K562 (cell line): ENCODE measurements around the gene TTBK2.
"Not testable (repeated sequence)": the region's sequence is repeated elsewhere in the genome, so short reads cannot be mapped to it uniquely, and the experiment has no call there.

Source experiments
- BCOR ChIP-seq: fragments of 450-650 bp; IDR thresholded peaks from 2 replicates; pipeline ENCODE4 v1.6.1; 2016
- CTCF ChIP-seq, 3 experiments: IDR thresholded peaks in 2 of 3; conservative IDR thresholded peaks in 1 of 3; 2 replicates each; pipeline ENCODE4 v1.5.1; 2011 to 2012; ENCODE audit warnings: low read length in 3 of 3, mild to moderate bottlenecking in 3 of 3, control low read depth in 2 of 3, improper control_type of control experiment in 1 of 3, inconsistent platforms in 1 of 3, low read depth in 1 of 3, mixed read lengths in 1 of 3, moderate library complexity in 1 of 3; ENCODE audit not compliant: insufficient read depth in 2 of 3
- KDM4B ChIP-seq, 2 experiments: fragments of 450-650 bp in 1 of 2; sonication (generic) in 1 of 2; IDR thresholded peaks; 2 replicates each; pipeline ENCODE4 v1.6.1; 2016 to 2017; ENCODE audit warnings: borderline replicate concordance in 2 of 2, antibody characterized with exemption in 1 of 2, low read depth in 1 of 2, mild to moderate bottlenecking in 1 of 2
- NRF1 ChIP-seq, 2 experiments: fragments of 450-650 bp; IDR thresholded peaks in 1 of 2; conservative IDR thresholded peaks in 1 of 2; 2 replicates each; pipeline ENCODE4 v1.6.1; 2014; ENCODE audit warnings: mild to moderate bottlenecking in 2 of 2
- SMAD4 ChIP-seq: fragments of 250-450 bp; sonication (Bioruptor Pico); conservative IDR thresholded peaks from 2 replicates; pipeline ENCODE4 v1.8.0; 2021; ENCODE audit warnings: inconsistent platforms, mild to moderate bottlenecking, moderate library complexity
- SMARCC2 ChIP-seq: fragments of 450-650 bp; IDR thresholded peaks from 2 replicates; pipeline ENCODE4 v1.6.1; 2017; ENCODE audit warnings: antibody characterized with exemption, moderate library complexity, mild to moderate bottlenecking, low read depth
- TBL1XR1 ChIP-seq, 2 experiments: IDR thresholded peaks; 2 replicates each; pipeline ENCODE4 v1.6.1; 2012; ENCODE audit warnings: improper control_type of control experiment in 2 of 2, low read length in 2 of 2, mild to moderate bottlenecking in 1 of 2
- ZNF274 ChIP-seq: IDR thresholded peaks from 2 replicates; pipeline ENCODE4 v1.6.1; 2011; ENCODE audit warnings: low read depth, mild to moderate bottlenecking, low read length, moderate library complexity, borderline replicate concordance

- not testable (repeated sequence) for TF ChIP-seq TBL1XR1 (IDR thresholded peaks at IDR 0.05; ENCODE audit: low read length in 2 of 2); ZNF274; CTCF (IDR thresholded peaks at IDR 0.05 in 2 of 3, conservative IDR thresholded peaks at IDR 0.05 in 1 of 3; ENCODE audit: insufficient read depth in 2 of 3, low read depth in 1 of 3, low read length in 3 of 3); KDM4B (IDR thresholded peaks at IDR 0.05; ENCODE audit: borderline replicate concordance in 2 of 2, low read depth in 1 of 2); NRF1 (conservative IDR thresholded peaks at IDR 0.05 in 1 of 2, IDR thresholded peaks at IDR 0.05 in 1 of 2); SMAD4 (CRISPR knock-in tag); SMARCC2; BCOR
Observed at GRCh38 chr15:42887384-42887783, 33.2 kb downstream of the TTBK2 start.
